Sigmoid colon (tissue), 4 donors: Measurements from ENCODE around the gene AGBL1.

Source experiments
- CTCF ChIP-seq, 4 experiments: fragments of 450-650 bp in 3 of 4; fragments of 200-600 bp in 1 of 4; IDR thresholded peaks; one replicate each; pipeline ENCODE4 v1.5.1; 2016 to 2019; ENCODE audit warnings: antibody characterized with exemption in 4 of 4, mild to moderate bottlenecking in 3 of 4, moderate library complexity in 2 of 4
- POLR2A ChIP-seq, 2 donors: fragments of 450-650 bp; IDR thresholded peaks; one replicate each; pipeline ENCODE4 v1.6.1; 2016; ENCODE audit warnings: antibody characterized with exemption in 2 of 2, mild to moderate bottlenecking in 2 of 2, moderate library complexity in 2 of 2
- POLR2AphosphoS5 ChIP-seq, 4 donors: sonication (generic); formaldehyde crosslinking; IDR thresholded peaks; one replicate each; pipeline ENCODE4 v1.6.1; 2017; ENCODE audit warnings: antibody characterized with exemption in 4 of 4

GRCh38 chr15:86609275-86609674 lies 529.6 kb downstream of the AGBL1 start:
- TF ChIP-seq CTCF (IDR thresholded peaks at IDR 0.05): no peak
- TF ChIP-seq POLR2AphosphoS5 (IDR thresholded peaks at IDR 0.05): no peak
- no peak for TF ChIP-seq POLR2A (IDR thresholded peaks at IDR 0.05)
